Left colon (tissue), 2 donors: Measurements from ENCODE around the gene PIGBOS1. TPM values are rescaled to one million over a fixed set of nuclear protein-coding genes. Genes with fewer than 3 reads are reported as not detected.

ENCODE experiments used
- ATAC-seq: fragments of 200-7000 bp; cut with Tn5 transposase; one replicate; pipeline ENCODE4 v1.9.1; 2020; ENCODE audit warnings: mild to moderate bottlenecking, moderate library complexity
- DNase-seq, 2 donors: peaks; one replicate each; pipeline ENCODE4 v3.0.0-alpha.2; 2020
- intact Hi-C, 2 donors: fragments of 100-400 bp; cut with DNase I in 1 of 2; cut with micrococcal nuclease in 1 of 2; formaldehyde crosslinking; loops; one replicate each; pipeline versions ENCODE4 v1.11.2 to v1.14.0; 2022; cut with DNase I, micrococcal nuclease
- long read RNA-seq: library from polyadenylated mRNA; unstranded; transcript quantifications from one replicate; pipeline ENCODE4 v2.0.0, GENCODE V29; 2021
- total RNA-seq, 2 donors: library from RNA; stranded (reverse); fragmentation: NEBNext Ultra II Directional; extraction: Animal tissue kit (Norgen Biotek cat#: 25700); gene quantifications; one replicate each; pipeline ENCODE4 v1.2.1, GENCODE V29; 2021
- donor health status: DM: no; HTN: no; CAD: no.
- donor health status: DM: yes; HTN: yes; CAD: no.

PIGBOS1 gene
- 10 to 100 TPM in 1 of 2 donors, 1 to 10 TPM in 1; 8.9 to 10.1 TPM for total RNA-seq
- long read RNA-seq, partial matches to known transcripts, result 0 of 7 reads
- long read RNA-seq, other reads (novel, unspliced or antisense), result 2 of 7 reads

GRCh38 chr15:55318588-55319494 lies at the start of gene PIGBOS1, which contains the start of gene PIGB:
TSS of gene PIGBOS1 (minus strand) at chr15:55319123. CDS start at chr15:55317792, 1,331 bp downstream.
TSS of gene PIGB (plus strand) at chr15:55319222. CDS start at chr15:55319251, 29 bp downstream.
- intact Hi-C loops, result no loop called here
- ATAC-seq, result peak; percentile 99

GRCh38 chr15:55366981-55367380 lies 48.1 kb upstream of the PIGBOS1 start:
- ATAC-seq, result no peak
- no peak for DNase-seq
- intact Hi-C loops, result no loop called here

More at GRCh38 chr15:55318588-55319494, at the start of gene PIGBOS1, which contains the start of gene PIGB:
- DNase-seq, result peak; percentile 89 to 90

DNA sequence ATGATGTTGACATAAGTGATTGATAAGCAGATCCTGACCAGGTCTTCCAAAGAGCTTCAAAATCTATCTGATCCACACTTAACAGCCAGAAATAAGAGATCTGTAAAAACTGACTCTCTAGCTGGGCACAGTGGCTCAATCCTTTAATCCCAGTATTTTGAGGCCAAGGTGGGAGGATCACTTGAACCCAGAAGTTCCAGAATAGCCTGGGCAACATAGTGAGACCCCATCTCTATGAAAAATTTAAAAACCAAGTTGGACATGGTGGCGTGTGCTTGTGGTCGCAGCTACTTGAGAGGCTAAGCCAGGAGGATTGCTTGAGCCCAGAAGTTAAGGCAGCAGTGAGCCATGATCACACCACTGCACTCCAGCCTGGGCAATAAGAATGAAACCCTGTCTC lies 43.7 kb upstream of the PIGBOS1 start:
- ATAC-seq, result no peak
- intact Hi-C loops, result no loop called here
- DNase-seq, result no peak

- intact Hi-C loops, result no loop called here
- DNase-seq (no peak), ATAC-seq (no peak)
Measured at GRCh38 chr15:55361048-55361447, 42.1 kb upstream of the PIGBOS1 start.

- no peak for ATAC-seq
- intact Hi-C loops, result no loop called here
- no peak for DNase-seq
Measured at GRCh38 chr15:55360256-55360655, 41.3 kb upstream of the PIGBOS1 start.

GRCh38 chr15:55358471-55358870 lies 39.5 kb upstream of the PIGBOS1 start:
- DNase-seq (no peak), ATAC-seq (no peak)
- intact Hi-C loops, result no loop called here

- ATAC-seq, result no peak
- intact Hi-C loops, result no loop called here
- DNase-seq, result no peak
Measured at GRCh38 chr15:55357774-55358173, 38.9 kb upstream of the PIGBOS1 start.

DNA sequence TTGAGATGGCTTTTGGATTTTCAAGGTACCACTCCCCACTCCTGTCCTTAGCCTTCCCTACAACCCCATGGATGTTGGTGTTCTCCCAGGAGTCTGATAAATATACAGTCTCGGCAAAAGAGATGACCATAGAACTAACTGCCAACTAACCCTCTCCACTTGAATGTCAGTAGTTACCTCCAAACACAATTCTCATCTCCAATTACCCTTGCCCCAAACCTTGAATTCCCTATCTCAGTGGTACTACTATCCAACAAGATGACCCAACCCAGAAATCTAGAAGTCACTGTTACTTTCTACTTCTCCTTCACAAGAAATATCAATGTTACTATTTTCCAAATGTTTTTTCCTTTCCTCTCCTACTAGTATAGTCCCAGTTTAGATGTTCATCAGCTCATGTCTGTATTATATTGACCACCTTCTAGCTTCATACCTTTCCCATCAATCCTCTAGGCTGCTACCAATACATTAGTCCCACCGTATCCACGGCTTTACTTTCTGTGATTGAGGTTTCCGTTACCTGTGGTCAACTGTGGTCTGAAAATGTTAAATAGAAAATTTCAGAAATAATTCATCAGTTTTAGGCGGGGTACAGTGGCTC lies 38.2 kb upstream of the PIGBOS1 start:
- intact Hi-C loops, result no loop called here
- no peak for DNase-seq
- no peak for ATAC-seq

DNA sequence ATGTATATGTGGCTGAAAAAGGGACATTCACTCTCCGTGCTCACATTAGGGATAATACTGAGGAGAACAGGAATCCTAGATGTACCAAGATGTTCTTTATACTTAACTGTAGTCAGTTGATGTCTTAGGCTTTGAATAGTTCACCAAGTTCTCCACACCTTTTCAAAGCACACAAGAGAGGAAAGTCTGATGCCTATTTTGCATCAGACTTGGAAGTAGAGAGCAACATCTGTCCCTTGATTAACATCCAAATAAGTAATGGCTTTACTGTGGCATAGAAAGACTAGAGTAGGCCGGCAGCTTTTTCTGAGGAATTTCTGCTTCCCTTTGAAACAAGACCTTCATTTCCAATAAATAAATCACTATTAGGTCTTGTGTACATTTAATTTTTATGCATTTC lies 34.1 kb upstream of the PIGBOS1 start:
- DNase-seq (no peak), ATAC-seq (no peak)
- intact Hi-C loops, result no loop called here

- no peak for DNase-seq
- intact Hi-C loops, result no loop called here
- ATAC-seq, result no peak
Measured at GRCh38 chr15:55349282-55349681, 30.4 kb upstream of the PIGBOS1 start.

DNA sequence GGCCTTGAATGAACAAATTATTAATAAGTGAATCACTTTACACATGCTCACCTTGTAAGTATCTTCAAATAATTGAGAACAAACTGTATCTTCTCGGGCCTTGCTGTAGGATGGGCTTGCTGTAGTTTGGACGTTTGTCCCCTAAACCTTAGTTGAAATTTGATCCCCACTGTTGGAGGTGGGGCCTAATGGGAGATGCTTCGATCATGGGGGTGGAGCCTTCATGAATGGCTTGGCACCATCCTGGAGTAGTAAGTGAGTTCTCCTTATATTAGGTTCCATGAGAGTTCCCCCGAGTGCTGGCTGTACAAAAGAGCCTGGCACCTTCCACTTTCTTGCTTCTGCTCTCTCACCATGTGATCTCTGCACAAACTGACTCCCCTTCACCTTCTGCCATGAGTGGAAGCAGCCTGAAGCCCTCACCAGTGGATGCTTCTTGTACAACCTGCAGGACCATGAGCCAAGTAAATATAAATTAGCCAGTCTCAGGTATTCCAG lies 29.4 kb upstream of the PIGBOS1 start:
- DNase-seq, result no peak
- intact Hi-C loops, result no loop called here
- no peak for ATAC-seq

GRCh38 chr15:55344206-55344605 lies 25.3 kb upstream of the PIGBOS1 start:
- ATAC-seq (no peak), DNase-seq (no peak)
- intact Hi-C loops, result no loop called here

DNA sequence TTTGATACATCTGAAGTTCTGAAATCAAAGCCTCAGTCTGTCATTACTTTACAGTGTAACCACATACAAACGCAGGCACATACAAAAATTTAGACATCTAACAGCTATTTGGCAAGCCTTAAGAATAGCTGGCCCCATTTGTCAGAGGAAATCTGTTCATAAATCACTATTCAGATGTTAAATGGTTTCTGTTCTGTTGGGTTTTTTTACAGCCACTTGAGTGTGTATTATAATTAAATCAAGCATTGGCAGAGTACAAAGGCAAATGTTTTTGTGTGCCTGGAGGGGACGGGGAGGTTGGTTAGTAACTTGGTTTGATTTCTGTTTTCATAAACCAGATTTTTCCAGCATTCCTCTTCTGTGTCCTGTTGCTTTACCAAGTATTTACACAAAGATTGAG lies 24.2 kb upstream of the PIGBOS1 start:
- intact Hi-C loops, result no loop called here
- DNase-seq (no peak), ATAC-seq (no peak)

- ATAC-seq, result no peak
- intact Hi-C loops, result no loop called here
Measured at GRCh38 chr15:55337160-55337559, 18.2 kb upstream of the PIGBOS1 start.

GRCh38 chr15:55334997-55335396 lies 16.1 kb upstream of the PIGBOS1 start:
- intact Hi-C loops, result no loop called here
- DNase-seq (no peak), ATAC-seq (no peak)

More at GRCh38 chr15:55337160-55337559, 18.2 kb upstream of the PIGBOS1 start:
- no peak for DNase-seq

GRCh38 chr15:55334371-55334770 lies 15.4 kb upstream of the PIGBOS1 start:
- no peak for ATAC-seq
- intact Hi-C loops, result no loop called here

GRCh38 chr15:55327387-55327786 lies 8.5 kb upstream of the PIGBOS1 start:
- ATAC-seq (no peak), DNase-seq (no peak)
- intact Hi-C loops, result no loop called here

More at GRCh38 chr15:55334371-55334770, 15.4 kb upstream of the PIGBOS1 start:
- no peak for DNase-seq

GRCh38 chr15:55322467-55322866 lies 3.5 kb upstream of the PIGBOS1 start:
- no peak for DNase-seq
- intact Hi-C loops, result no loop called here
- ATAC-seq, result no peak

- ATAC-seq (no peak), DNase-seq (no peak)
- intact Hi-C loops, result no loop called here
Measured at GRCh38 chr15:55320963-55321362, 2.0 kb upstream of the PIGBOS1 start.

GRCh38 chr15:55320238-55320550 lies 1.3 kb upstream of the PIGBOS1 start:
- ATAC-seq (no peak), DNase-seq (no peak)
- intact Hi-C loops, result no loop called here
